ENCODE data around the gene CELF5. TPM values are rescaled to one million over a fixed set of nuclear protein-coding genes. Genes with fewer than 3 reads are reported as not detected.
"Not testable (repeated sequence)": the region's sequence is repeated elsewhere in the genome, so short reads cannot be mapped to it uniquely, and the experiment has no call there.

Gene CELF5
- total RNA-seq, 1 experiment from 2014 or later: 2.5 TPM

- Histone ChIP-seq H3K4me2 (ENCODE audit: low read length) (no peak overlapping the region), H3K9ac (ENCODE audit: low read length) (no peak overlapping the region), H4K20me1 (ENCODE audit: insufficient read depth) (no peaks in the 10 kb centered on the region), H3K79me2 (ENCODE audit: insufficient read depth, low read length) (no peaks in the 10 kb centered on the region), H3K27ac (ENCODE audit: low read depth, low read length) (no peak overlapping the region), H3K4me1 (ENCODE audit: control insufficient read depth in 1 of 2, insufficient read depth in 2 of 2, low read length in 2 of 2) (no peaks in the 10 kb centered on the region), H3K27me3 (ENCODE audit: insufficient read depth, low read length) (no peaks in the 10 kb centered on the region), H3K9me3 (ENCODE audit: control insufficient read depth in 1 of 2, insufficient read depth in 1 of 2, low read depth in 1 of 2, low read length in 2 of 2) (peaks cover 0 to 7% of the 10 kb centered on the region in 2 experiments; a peak in 1 of 4 replicates), H3K4me3 (replicated peaks in 1 of 2; ENCODE audit: low read depth in 1 of 2, low read length in 2 of 2) (no peak overlapping the region), H3K9me2 (ENCODE audit: insufficient read depth) (no peaks in the 10 kb centered on the region), H2AFZ (ENCODE audit: low read depth, low read length, poor library complexity, severe bottlenecking) (no peak overlapping the region), H3K36me3 (ENCODE audit: control insufficient read depth in 1 of 2, insufficient read depth in 2 of 2, low read length in 2 of 2) (no peaks in the 10 kb centered on the region)
- TF ChIP-seq SP1 (IDR thresholded peaks at IDR 0.05; ENCODE audit: low read depth) (no peak), ZNF274 (IDR thresholded peaks at IDR 0.05; ENCODE audit: low read depth, low read length) (no peak), CEBPB (IDR thresholded peaks at IDR 0.05; ENCODE audit: low read depth) (no peak), TCF7L2 (IDR thresholded peaks at IDR 0.05; ENCODE audit: borderline replicate concordance, extremely low read depth, insufficient read depth, insufficient read length) (no peak), JUND (IDR thresholded peaks at IDR 0.05) (no peak), SIN3A (IDR thresholded peaks at IDR 0.05; ENCODE audit: low read depth) (no peak)
- TF ChIP-seq, protein P1, sequence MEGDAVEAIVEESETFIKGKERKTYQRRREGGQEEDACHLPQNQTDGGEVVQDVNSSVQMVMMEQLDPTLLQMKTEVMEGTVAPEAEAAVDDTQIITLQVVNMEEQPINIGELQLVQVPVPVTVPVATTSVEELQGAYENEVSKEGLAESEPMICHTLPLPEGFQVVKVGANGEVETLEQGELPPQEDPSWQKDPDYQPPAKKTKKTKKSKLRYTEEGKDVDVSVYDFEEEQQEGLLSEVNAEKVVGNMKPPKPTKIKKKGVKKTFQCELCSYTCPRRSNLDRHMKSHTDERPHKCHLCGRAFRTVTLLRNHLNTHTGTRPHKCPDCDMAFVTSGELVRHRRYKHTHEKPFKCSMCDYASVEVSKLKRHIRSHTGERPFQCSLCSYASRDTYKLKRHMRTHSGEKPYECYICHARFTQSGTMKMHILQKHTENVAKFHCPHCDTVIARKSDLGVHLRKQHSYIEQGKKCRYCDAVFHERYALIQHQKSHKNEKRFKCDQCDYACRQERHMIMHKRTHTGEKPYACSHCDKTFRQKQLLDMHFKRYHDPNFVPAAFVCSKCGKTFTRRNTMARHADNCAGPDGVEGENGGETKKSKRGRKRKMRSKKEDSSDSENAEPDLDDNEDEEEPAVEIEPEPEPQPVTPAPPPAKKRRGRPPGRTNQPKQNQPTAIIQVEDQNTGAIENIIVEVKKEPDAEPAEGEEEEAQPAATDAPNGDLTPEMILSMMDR (IDR thresholded peaks at IDR 0.05 in 2 of 3, conservative IDR thresholded peaks at IDR 0.05 in 1 of 3; ENCODE audit: borderline replicate concordance in 1 of 3, insufficient read depth in 1 of 3, low read depth in 2 of 3, low read length in 2 of 3): no peak
- TF ChIP-seq, protein P2, sequence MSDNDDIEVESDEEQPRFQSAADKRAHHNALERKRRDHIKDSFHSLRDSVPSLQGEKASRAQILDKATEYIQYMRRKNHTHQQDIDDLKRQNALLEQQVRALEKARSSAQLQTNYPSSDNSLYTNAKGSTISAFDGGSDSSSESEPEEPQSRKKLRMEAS (IDR thresholded peaks at IDR 0.05): no peak
- ChIA-PET POLR2A (no interaction called here), RAD21 (ENCODE audit: low non-redundant PET in 1 of 2, low total read pairs in 2 of 2, uncharacterized antibody in 2 of 2, unreplicated experiment in 2 of 2) (interaction anchor here in 1 of 2 experiments (0.6 kb wide), 1 partner anchor 184 kb away, joined by 3 read pairs; no protein-coding TSS in a partner anchor), CTCF (no interaction called here)
- DNase-seq (ENCODE audit: low read depth, low spot score) (no peak), ATAC-seq (no peak)
- no TSS peak for BruUV-seq (replicated peaks)
- intact Hi-C loops (cut with micrococcal nuclease): no loop called here
These were observed 74.5 kb downstream of the CELF5 start for GRCh38 chr19:3298853-3299449.

DNA sequence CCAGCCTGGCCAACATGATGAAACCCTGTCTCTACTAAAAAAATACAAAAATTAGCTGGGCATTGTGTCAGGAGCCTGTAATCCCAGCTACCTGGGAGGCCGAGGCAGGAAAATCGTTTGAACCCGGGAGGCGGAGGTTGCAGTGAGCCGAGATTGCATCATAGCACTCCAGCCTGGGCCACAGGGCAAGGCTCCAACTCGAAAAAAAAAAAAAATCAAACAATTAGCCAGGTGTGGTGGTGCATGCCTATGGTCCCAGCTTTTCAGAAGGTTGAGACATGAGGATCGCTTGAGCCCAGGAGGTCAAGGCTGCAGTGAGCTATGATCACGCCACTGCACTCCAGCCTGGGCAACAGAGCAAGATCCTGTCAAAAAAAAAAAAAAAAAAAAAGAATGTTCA lies 76.1 kb downstream of the CELF5 start:
- H3K4me2 ChIP-seq (ENCODE audit: low read length); H2AFZ ChIP-seq (ENCODE audit: low read depth, low read length, poor library complexity, severe bottlenecking); H3K4me3 ChIP-seq (replicated peaks in 1 of 2; ENCODE audit: low read depth in 1 of 2, low read length in 2 of 2); POLR2A ChIA-PET; H3K9ac ChIP-seq (ENCODE audit: low read length); H3K9me2 ChIP-seq (ENCODE audit: insufficient read depth); DNase-seq (ENCODE audit: low read depth, low spot score); H4K20me1 ChIP-seq (ENCODE audit: insufficient read depth); H3K4me1 ChIP-seq (ENCODE audit: control insufficient read depth in 1 of 2, insufficient read depth in 2 of 2, low read length in 2 of 2); ATAC-seq; H3K36me3 ChIP-seq (ENCODE audit: control insufficient read depth in 1 of 2, insufficient read depth in 2 of 2, low read length in 2 of 2); BruUV-seq (replicated peaks); H3K27me3 ChIP-seq (ENCODE audit: insufficient read depth, low read length); intact Hi-C loops (cut with micrococcal nuclease); H3K9me3 ChIP-seq (ENCODE audit: control insufficient read depth in 1 of 2, insufficient read depth in 1 of 2, low read depth in 1 of 2, low read length in 2 of 2); H3K79me2 ChIP-seq (ENCODE audit: insufficient read depth, low read length); H3K27ac ChIP-seq (ENCODE audit: low read depth, low read length): not testable (repeated sequence)
- RAD21 ChIA-PET (ENCODE audit: low non-redundant PET in 1 of 2, low total read pairs in 2 of 2, uncharacterized antibody in 2 of 2, unreplicated experiment in 2 of 2): interaction anchor here in 1 of 2 experiments (0.7 kb wide), 1 partner anchor 206 kb away, joined by 5 read pairs; no protein-coding TSS in a partner anchor
- CTCF ChIA-PET: interaction anchor here (0.9 kb wide), 1 partner anchor 13 kb away, joined by 3 read pairs; no protein-coding TSS in a partner anchor

All from HCT116 (cell line).